ENCODE data around the gene DMKN.

DNA sequence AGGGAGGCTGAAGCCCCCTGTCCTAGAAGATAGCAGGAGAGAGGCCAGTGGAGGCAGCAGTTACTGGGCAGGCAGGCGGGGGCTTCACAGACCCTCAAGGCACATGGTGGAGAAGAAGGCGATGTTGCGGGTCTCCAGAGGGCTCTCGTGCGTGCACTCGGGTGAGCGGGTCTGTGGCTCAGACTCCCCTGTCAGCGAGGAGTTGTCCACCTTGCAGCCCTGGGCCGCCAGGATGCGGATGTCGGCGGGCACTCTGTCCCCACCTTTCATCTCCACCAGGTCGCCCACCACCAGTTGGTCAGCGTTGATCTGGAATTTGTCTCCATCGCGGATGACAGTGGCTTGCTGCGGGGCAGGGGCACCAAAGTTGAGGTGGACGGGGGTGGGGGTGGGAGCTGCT, 46.8 kb upstream of the DMKN start:
- TF ChIP-seq, protein P1, sequence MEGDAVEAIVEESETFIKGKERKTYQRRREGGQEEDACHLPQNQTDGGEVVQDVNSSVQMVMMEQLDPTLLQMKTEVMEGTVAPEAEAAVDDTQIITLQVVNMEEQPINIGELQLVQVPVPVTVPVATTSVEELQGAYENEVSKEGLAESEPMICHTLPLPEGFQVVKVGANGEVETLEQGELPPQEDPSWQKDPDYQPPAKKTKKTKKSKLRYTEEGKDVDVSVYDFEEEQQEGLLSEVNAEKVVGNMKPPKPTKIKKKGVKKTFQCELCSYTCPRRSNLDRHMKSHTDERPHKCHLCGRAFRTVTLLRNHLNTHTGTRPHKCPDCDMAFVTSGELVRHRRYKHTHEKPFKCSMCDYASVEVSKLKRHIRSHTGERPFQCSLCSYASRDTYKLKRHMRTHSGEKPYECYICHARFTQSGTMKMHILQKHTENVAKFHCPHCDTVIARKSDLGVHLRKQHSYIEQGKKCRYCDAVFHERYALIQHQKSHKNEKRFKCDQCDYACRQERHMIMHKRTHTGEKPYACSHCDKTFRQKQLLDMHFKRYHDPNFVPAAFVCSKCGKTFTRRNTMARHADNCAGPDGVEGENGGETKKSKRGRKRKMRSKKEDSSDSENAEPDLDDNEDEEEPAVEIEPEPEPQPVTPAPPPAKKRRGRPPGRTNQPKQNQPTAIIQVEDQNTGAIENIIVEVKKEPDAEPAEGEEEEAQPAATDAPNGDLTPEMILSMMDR (IDR thresholded peaks at IDR 0.05; ENCODE audit: extremely low read depth in 1 of 2, insufficient read depth in 1 of 2, low read depth in 1 of 2, low read length in 2 of 2) = no peak
- TF ChIP-seq EZH2 (IDR thresholded peaks at IDR 0.05; ENCODE audit: borderline replicate concordance, low read depth, low read length, severe bottlenecking) (no peak), POLR2A (IDR thresholded peaks at IDR 0.05; ENCODE audit: low read depth, low read length) (no peak), POLR2AphosphoS5 (IDR thresholded peaks at IDR 0.05; ENCODE audit: insufficient read depth, low read depth, low read length) (no peak), FOS (IDR thresholded peaks at IDR 0.05; ENCODE audit: borderline replicate concordance, insufficient read depth, low read length) (no peak), JUN (IDR thresholded peaks at IDR 0.05; ENCODE audit: borderline replicate concordance, insufficient read depth, insufficient read length, low read depth) (no peak), MYC (IDR thresholded peaks at IDR 0.05; ENCODE audit: low read depth, low read length) (no peak), GATA2 (IDR thresholded peaks at IDR 0.05; ENCODE audit: insufficient read depth, insufficient read length, low read depth, low read length) (no peak)
- TF ChIP-seq, protein P2, sequence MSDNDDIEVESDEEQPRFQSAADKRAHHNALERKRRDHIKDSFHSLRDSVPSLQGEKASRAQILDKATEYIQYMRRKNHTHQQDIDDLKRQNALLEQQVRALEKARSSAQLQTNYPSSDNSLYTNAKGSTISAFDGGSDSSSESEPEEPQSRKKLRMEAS (IDR thresholded peaks at IDR 0.05; ENCODE audit: insufficient read depth, insufficient read length) = no peak

Data from endothelial cell of umbilical vein (primary cell).